Lower leg skin (tissue), 4 donors: ENCODE data around the gene KDF1. TPM values are rescaled to one million over a fixed set of nuclear protein-coding genes. Genes with fewer than 3 reads are reported as not detected.

Source experiments
- DNase-seq, 2 donors: peaks; one replicate each; pipeline ENCODE4 v3.0.0-alpha.2; 2019; ENCODE audit warnings: low spot score in 2 of 2
- H3K4me3 ChIP-seq: fragments of 200-600 bp; sonication (generic); 2 replicates; pipeline ENCODE4 v1.5.1; 2017; ENCODE audit warnings: mild to moderate bottlenecking, low read depth; ENCODE audit not compliant: poor library complexity, severe bottlenecking
- POLR2A ChIP-seq, 2 donors: fragments of 450-650 bp; IDR thresholded peaks; one replicate each; pipeline ENCODE4 v1.6.1; 2016 to 2017; ENCODE audit warnings: antibody characterized with exemption in 2 of 2, mild to moderate bottlenecking in 1 of 2, moderate library complexity in 1 of 2
- WGBS, 2 donors: methylation state at CpG; one replicate each; pipeline ENCODE4 v1.1.5; 2018; 5-methylcytosine and 5-hydroxymethylcytosine counted together
- intact Hi-C: fragments of 100-400 bp; cut with DNase I; formaldehyde crosslinking; loops from one replicate; pipeline ENCODE4 v1.15.0; 2023; ENCODE audit warnings: low total_unique reads
- total RNA-seq, 4 donors: library from RNA; depleted of rRNA; stranded (reverse); fragments of >200 nt; gene quantifications; one replicate each; pipeline ENCODE4 v1.1.0, GENCODE V29; 2016
- TF ChIP-seq, protein P1 (sequence below), 3 donors: fragments of 450-650 bp; IDR thresholded peaks; one replicate each; pipeline ENCODE4 v1.5.1; 2016; ENCODE audit warnings: antibody characterized with exemption in 3 of 3, mild to moderate bottlenecking in 3 of 3, moderate library complexity in 2 of 3

Gene KDF1
- total RNA-seq, 4 donors from 2014 or later = 34.0 to 45.8 (median 36.2) TPM

DNA sequence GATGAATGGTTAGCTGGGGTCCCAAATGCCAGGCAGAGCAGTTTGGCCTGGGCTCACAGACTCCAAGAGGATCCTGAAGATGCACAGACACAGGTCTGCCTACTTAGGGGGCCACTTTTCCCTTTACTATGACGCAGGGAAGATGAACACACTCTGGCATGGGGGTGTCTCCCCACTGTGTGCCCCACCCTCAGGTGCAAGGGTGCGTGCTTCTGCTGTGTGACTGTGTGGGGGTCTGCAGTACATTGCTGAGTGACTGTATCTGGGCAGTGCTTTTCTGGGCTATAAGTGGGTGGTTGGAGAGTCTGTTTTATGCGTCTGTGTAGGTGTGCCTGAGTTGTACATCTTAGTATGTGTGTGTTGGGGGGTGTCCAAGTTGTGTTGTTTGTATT, 50.3 kb downstream of the KDF1 start:
- WGBS, 2 donors = 80 to 81% methylated on average over 3 of the region's 3 CpGs
- no peak for DNase-seq
- TF ChIP-seq POLR2A (IDR thresholded peaks at IDR 0.05) = no peak
- TF ChIP-seq, protein P1, sequence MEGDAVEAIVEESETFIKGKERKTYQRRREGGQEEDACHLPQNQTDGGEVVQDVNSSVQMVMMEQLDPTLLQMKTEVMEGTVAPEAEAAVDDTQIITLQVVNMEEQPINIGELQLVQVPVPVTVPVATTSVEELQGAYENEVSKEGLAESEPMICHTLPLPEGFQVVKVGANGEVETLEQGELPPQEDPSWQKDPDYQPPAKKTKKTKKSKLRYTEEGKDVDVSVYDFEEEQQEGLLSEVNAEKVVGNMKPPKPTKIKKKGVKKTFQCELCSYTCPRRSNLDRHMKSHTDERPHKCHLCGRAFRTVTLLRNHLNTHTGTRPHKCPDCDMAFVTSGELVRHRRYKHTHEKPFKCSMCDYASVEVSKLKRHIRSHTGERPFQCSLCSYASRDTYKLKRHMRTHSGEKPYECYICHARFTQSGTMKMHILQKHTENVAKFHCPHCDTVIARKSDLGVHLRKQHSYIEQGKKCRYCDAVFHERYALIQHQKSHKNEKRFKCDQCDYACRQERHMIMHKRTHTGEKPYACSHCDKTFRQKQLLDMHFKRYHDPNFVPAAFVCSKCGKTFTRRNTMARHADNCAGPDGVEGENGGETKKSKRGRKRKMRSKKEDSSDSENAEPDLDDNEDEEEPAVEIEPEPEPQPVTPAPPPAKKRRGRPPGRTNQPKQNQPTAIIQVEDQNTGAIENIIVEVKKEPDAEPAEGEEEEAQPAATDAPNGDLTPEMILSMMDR (IDR thresholded peaks at IDR 0.05) = no peak
- intact Hi-C loops = no loop called here
- no peak overlapping the region for H3K4me3 ChIP-seq

DNA sequence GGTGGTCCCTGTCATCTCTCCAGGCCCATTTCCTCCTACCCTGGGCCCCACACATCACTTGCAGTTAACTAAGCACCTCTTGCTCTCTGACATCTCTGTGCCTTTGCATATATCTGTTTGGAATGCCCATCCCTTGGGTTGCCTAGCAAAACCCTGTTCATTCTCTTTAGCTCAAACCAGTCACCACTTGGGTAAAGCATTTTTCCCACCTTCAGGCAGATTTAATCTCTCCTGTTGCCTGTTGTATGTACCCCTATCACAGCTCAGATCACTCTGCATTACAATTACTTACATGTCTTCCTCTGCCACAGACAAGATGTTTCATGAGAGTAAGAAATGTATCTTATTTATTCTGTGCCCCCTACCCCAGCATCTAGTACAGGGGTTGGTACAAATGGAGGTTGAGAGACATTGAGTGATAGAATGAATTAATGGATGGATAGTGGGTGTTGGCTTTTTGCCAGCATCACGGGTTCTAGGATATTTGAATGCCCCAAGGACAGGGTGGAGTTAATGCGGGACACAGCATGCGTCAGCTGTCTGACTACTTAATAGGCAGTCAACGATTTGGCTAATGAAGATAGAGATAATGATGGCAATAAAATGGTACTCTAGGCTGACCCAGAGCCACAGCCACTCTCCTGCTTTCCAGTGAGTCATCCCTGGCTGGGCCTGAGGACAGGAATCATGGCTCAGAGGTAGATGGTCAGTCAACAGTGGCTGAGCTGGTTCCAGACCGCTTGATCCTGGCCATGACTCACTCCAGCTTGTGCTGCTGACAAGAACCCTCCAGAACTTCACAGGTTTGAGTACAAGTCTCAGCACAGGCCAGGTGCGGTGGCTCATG, 53.0 kb downstream of the KDF1 start:
- 28 to 42% methylated on average over 6 of the region's 6 CpGs for WGBS, 2 donors
- TF ChIP-seq, protein P1 (IDR thresholded peaks at IDR 0.05) = no peak
- TF ChIP-seq POLR2A (IDR thresholded peaks at IDR 0.05) = no peak
- intact Hi-C loops = no loop called here
- no peak for DNase-seq
- no peak overlapping the region for H3K4me3 ChIP-seq

DNA sequence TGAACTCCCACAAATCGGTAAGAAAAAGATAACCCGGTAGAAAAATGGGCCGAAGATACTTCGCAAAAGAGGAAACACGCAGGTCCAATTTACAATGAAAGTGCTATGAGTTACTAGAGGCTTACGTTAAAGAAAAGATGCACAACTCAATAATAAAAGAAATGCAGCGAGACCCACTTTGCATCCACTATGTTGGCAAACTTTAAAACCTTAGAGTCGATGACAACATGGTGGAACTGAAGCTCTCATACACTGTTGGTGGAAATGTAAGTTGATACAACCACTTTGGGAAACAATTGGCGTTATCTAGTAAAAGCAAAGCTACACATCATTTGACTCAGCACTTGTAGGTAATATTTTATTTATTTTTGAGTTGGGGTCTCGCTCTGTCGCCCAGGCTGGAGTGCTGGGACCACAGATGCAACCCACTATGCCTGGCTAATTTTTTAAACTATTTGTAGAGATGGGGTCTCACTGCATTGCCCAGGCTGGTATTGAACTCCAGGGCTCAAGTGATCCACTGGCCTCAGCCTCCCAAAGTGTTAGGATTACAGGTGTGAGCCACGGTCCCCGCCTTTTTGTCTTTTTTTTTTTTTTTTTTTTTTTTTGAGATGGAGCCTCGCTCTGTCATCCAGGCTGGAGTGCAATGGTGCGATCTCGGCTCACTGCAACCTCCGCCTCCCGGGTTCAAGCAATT, 59.3 kb downstream of the KDF1 start:
- DNase-seq = no peak
- H3K4me3 ChIP-seq = no peak overlapping the region
- intact Hi-C loops = no loop called here
- TF ChIP-seq POLR2A (IDR thresholded peaks at IDR 0.05) = no peak
- TF ChIP-seq, protein P1 (IDR thresholded peaks at IDR 0.05) = no peak
- WGBS, 2 donors = 67 to 71% methylated on average over 18 of the region's 18 CpGs

DNA sequence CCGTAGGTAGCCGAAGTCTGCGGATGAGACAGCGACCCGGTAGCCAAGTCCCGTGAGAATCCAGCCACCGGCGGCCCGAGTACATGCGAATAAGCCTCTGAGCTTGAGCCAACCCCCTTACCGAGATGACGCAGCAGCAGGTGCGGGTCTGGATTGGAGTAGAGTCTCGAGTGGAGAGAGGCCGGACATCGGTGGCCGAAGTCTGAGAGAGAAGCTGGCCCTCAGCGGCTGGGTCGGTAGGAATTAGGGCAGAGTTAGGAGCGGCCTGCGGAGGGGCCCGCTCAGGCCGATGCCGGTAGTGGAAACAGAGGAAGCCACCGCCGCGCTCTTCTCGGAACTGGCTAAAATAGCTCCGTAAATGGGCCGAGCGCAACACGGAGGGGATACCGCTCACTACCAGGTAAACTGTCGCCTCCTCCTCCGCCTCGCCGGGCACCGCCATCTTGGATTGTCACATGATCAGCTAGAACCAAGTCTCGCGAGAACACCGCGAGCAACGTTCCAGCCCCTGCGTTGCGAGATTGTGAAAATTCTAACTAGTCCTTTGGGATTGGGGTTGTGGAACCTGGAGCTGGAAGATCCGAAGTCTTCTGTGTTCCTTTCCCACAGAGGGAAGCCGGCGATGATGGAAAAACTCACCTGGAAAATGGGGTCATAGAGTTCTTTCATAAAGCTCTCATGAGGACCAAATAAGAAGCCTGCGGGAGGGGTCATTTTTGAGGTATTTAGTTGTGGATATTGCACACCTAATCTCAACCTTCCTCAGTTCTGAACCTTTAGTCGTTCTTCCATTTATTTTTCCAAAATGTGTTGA, 60.1 kb downstream of the KDF1 start, which contains the start of gene GPATCH3:
TSS of gene GPATCH3 (minus strand) at position 467 of the 814 bp plus-strand sequence. CDS start at position 442, 25 bp downstream.
- intact Hi-C loops = no loop called here
- DNase-seq = peak; percentile 91 to 98
- 0 to 1% methylated on average over 45 to 50 of the region's 50 CpGs for WGBS, 2 donors
- TF ChIP-seq POLR2A (IDR thresholded peaks at IDR 0.05) = no peak
- TF ChIP-seq, protein P1 (IDR thresholded peaks at IDR 0.05) = no peak
- peak within 1 kb of the TSS; percentile 99 for H3K4me3 ChIP-seq

Other genes with a start within 250 kb of the KDF1 start
- gene PIGV, start 172.5 kb downstream of the KDF1 start, total RNA-seq = 10 to 100 TPM; 18.2 to 39.3 (median 27.1) TPM
- 10 to 100 TPM; 14.1 to 28.4 (median 18.8) TPM for gene ZDHHC18, start 133.8 kb downstream of the KDF1 start, total RNA-seq
- gene SFN, start 97.3 kb downstream of the KDF1 start, total RNA-seq = 1,000 to 10,000 TPM in 1 of 4 donors, 100 to 1,000 TPM in 3; 755 to 1,044 (median 948) TPM
- gene GPN2, start 70.2 kb downstream of the KDF1 start, total RNA-seq = 10 to 100 TPM; 12.3 to 24.5 (median 16.4) TPM
- gene GPATCH3, start 60.0 kb downstream of the KDF1 start, total RNA-seq = 10 to 100 TPM in 3 of 4 donors, 1 to 10 TPM in 1; 9.7 to 23.5 (median 13.0) TPM
- not detected for gene NR0B2, start 46.5 kb downstream of the KDF1 start, total RNA-seq
- 10 to 100 TPM; 37.0 to 50.4 (median 39.7) TPM for gene NUDC, start 38.7 kb downstream of the KDF1 start, total RNA-seq
- gene TRNP1, start 33.2 kb upstream of the KDF1 start, total RNA-seq = 10 to 100 TPM; 14.9 to 29.4 (median 20.2) TPM
- 100 to 1,000 TPM; 139 to 243 (median 239) TPM for gene TENT5B, start 52.4 kb upstream of the KDF1 start, total RNA-seq
- gene SLC9A1, start 194.7 kb upstream of the KDF1 start, total RNA-seq = 10 to 100 TPM; 10.9 to 19.4 (median 13.2) TPM